Measurements from ENCODE around the gene SOX5. TPM values are rescaled to one million over a fixed set of nuclear protein-coding genes. Genes with fewer than 3 reads are reported as not detected.
"Not testable (repeated sequence)": the region's sequence is repeated elsewhere in the genome, so short reads cannot be mapped to it uniquely, and the experiment has no call there.

The SOX5 gene
- total RNA-seq, 1 donor from 2014 or later, result 2.1 TPM

GRCh38 chr12:23851602-23852001 lies 97.9 kb downstream of the SOX5 start:
- H3K36me3 Mint-ChIP-seq (ENCODE audit: low read depth), result no peaks in the 10 kb centered on the region
- no peaks in the 10 kb centered on the region for H3K9me3 Mint-ChIP-seq

GRCh38 chr12:23847857-23848256 lies 101.6 kb downstream of the SOX5 start:
- Mint-ChIP-seq H3K4me3 (no peak overlapping the region), H3K36me3 (ENCODE audit: low read depth) (no peaks in the 10 kb centered on the region), H3K4me1 (no peaks in the 10 kb centered on the region), H3K27ac (no peak overlapping the region), H3K9me3 (no peaks in the 10 kb centered on the region), H3K27me3 (no peaks in the 10 kb centered on the region)
- DNase-seq, result no peak
- intact Hi-C loops (cut with micrococcal nuclease), result no loop called here

More at GRCh38 chr12:23851602-23852001, 97.9 kb downstream of the SOX5 start:
- H3K27ac Mint-ChIP-seq, result no peak overlapping the region
- H3K4me1 Mint-ChIP-seq, result no peaks in the 10 kb centered on the region
- no peaks in the 10 kb centered on the region for H3K27me3 Mint-ChIP-seq
- intact Hi-C loops (cut with micrococcal nuclease), result no loop called here
- no peak overlapping the region for H3K4me3 Mint-ChIP-seq
- DNase-seq, result no peak

GRCh38 chr12:23843958-23844357 lies 105.5 kb downstream of the SOX5 start:
- no peaks in the 10 kb centered on the region for H3K27me3 Mint-ChIP-seq
- intact Hi-C loops (cut with micrococcal nuclease), result no loop called here
- no peak overlapping the region for H3K27ac Mint-ChIP-seq
- H3K9me3 Mint-ChIP-seq, result no peaks in the 10 kb centered on the region
- H3K36me3 Mint-ChIP-seq (ENCODE audit: low read depth), result no peaks in the 10 kb centered on the region
- no peak overlapping the region for H3K4me3 Mint-ChIP-seq
- DNase-seq, result no peak
- H3K4me1 Mint-ChIP-seq, result no peaks in the 10 kb centered on the region

GRCh38 chr12:23834076-23834475 lies 115.4 kb downstream of the SOX5 start:
- Mint-ChIP-seq H3K27ac (no peak overlapping the region), H3K27me3 (no peaks in the 10 kb centered on the region), H3K4me3 (no peak overlapping the region), H3K9me3 (no peaks in the 10 kb centered on the region), H3K36me3 (ENCODE audit: low read depth) (no peaks in the 10 kb centered on the region), H3K4me1 (no peaks in the 10 kb centered on the region)
- no peak for DNase-seq
- intact Hi-C loops (cut with micrococcal nuclease), result no loop called here

GRCh38 chr12:23831739-23832138 lies 117.7 kb downstream of the SOX5 start:
- Mint-ChIP-seq H3K27me3 (no peaks in the 10 kb centered on the region), H3K4me3 (no peak overlapping the region), H3K9me3 (no peaks in the 10 kb centered on the region), H3K36me3 (ENCODE audit: low read depth) (no peaks in the 10 kb centered on the region), H3K27ac (no peak overlapping the region), H3K4me1 (no peaks in the 10 kb centered on the region)
- intact Hi-C loops (cut with micrococcal nuclease), result no loop called here
- DNase-seq, result no peak

GRCh38 chr12:23830210-23830609 lies 119.3 kb downstream of the SOX5 start:
- H3K4me1 Mint-ChIP-seq, result no peaks in the 10 kb centered on the region
- intact Hi-C loops (cut with micrococcal nuclease), result no loop called here
- H3K27ac Mint-ChIP-seq, result no peak overlapping the region
- DNase-seq, result no peak
- no peaks in the 10 kb centered on the region for H3K27me3 Mint-ChIP-seq
- no peak overlapping the region for H3K4me3 Mint-ChIP-seq
- no peaks in the 10 kb centered on the region for H3K36me3 Mint-ChIP-seq (ENCODE audit: low read depth)
- H3K9me3 Mint-ChIP-seq, result no peaks in the 10 kb centered on the region

GRCh38 chr12:23827353-23827752 lies 122.1 kb downstream of the SOX5 start:
- H3K27me3 Mint-ChIP-seq, result no peaks in the 10 kb centered on the region
- H3K36me3 Mint-ChIP-seq (ENCODE audit: low read depth), result no peaks in the 10 kb centered on the region
- H3K4me1 Mint-ChIP-seq, result no peaks in the 10 kb centered on the region
- intact Hi-C loops (cut with micrococcal nuclease), result no loop called here
- H3K27ac Mint-ChIP-seq, result no peak overlapping the region
- H3K4me3 Mint-ChIP-seq, result no peak overlapping the region
- no peaks in the 10 kb centered on the region for H3K9me3 Mint-ChIP-seq
- no peak for DNase-seq

- H3K27me3 Mint-ChIP-seq; H3K36me3 Mint-ChIP-seq (ENCODE audit: low read depth); H3K4me3 Mint-ChIP-seq; intact Hi-C loops (cut with micrococcal nuclease); H3K27ac Mint-ChIP-seq; DNase-seq; H3K9me3 Mint-ChIP-seq; H3K4me1 Mint-ChIP-seq: not testable (repeated sequence)
Measured at GRCh38 chr12:23825124-23825523, 124.3 kb downstream of the SOX5 start.

- H3K4me1 Mint-ChIP-seq, result no peaks in the 10 kb centered on the region
- intact Hi-C loops (cut with micrococcal nuclease), result no loop called here
- DNase-seq, result no peak
- no peaks in the 10 kb centered on the region for H3K27me3 Mint-ChIP-seq
- H3K36me3 Mint-ChIP-seq (ENCODE audit: low read depth), result no peaks in the 10 kb centered on the region
- H3K9me3 Mint-ChIP-seq, result no peaks in the 10 kb centered on the region
- H3K27ac Mint-ChIP-seq, result no peak overlapping the region
- no peak overlapping the region for H3K4me3 Mint-ChIP-seq
Measured at GRCh38 chr12:23824358-23824757, 125.1 kb downstream of the SOX5 start.

GRCh38 chr12:23822883-23823282 lies 126.6 kb downstream of the SOX5 start:
- H3K9me3 Mint-ChIP-seq; intact Hi-C loops (cut with micrococcal nuclease); H3K27ac Mint-ChIP-seq; H3K36me3 Mint-ChIP-seq (ENCODE audit: low read depth); H3K4me3 Mint-ChIP-seq; H3K4me1 Mint-ChIP-seq; H3K27me3 Mint-ChIP-seq; DNase-seq: not testable (repeated sequence)

GRCh38 chr12:23817345-23817744 lies 132.1 kb downstream of the SOX5 start:
- Mint-ChIP-seq H3K27ac (no peak overlapping the region), H3K4me3 (no peak overlapping the region), H3K36me3 (ENCODE audit: low read depth) (no peaks in the 10 kb centered on the region), H3K4me1 (no peaks in the 10 kb centered on the region), H3K9me3 (no peaks in the 10 kb centered on the region), H3K27me3 (no peaks in the 10 kb centered on the region)
- intact Hi-C loops (cut with micrococcal nuclease), result no loop called here
- DNase-seq, result no peak

GRCh38 chr12:23816394-23816851 lies 133.0 kb downstream of the SOX5 start:
- DNase-seq, result no peak
- Mint-ChIP-seq H3K4me1 (no peaks in the 10 kb centered on the region), H3K4me3 (no peak overlapping the region), H3K27me3 (no peaks in the 10 kb centered on the region), H3K27ac (no peak overlapping the region), H3K9me3 (no peaks in the 10 kb centered on the region), H3K36me3 (ENCODE audit: low read depth) (no peaks in the 10 kb centered on the region)
- intact Hi-C loops (cut with micrococcal nuclease), result no loop called here

- Mint-ChIP-seq H3K27me3 (no peaks in the 10 kb centered on the region), H3K4me3 (no peak overlapping the region), H3K36me3 (ENCODE audit: low read depth) (no peaks in the 10 kb centered on the region), H3K27ac (no peak overlapping the region), H3K9me3 (no peaks in the 10 kb centered on the region), H3K4me1 (no peaks in the 10 kb centered on the region)
- DNase-seq, result no peak
- intact Hi-C loops (cut with micrococcal nuclease), result no loop called here
Measured at GRCh38 chr12:23815810-23816209, 133.7 kb downstream of the SOX5 start.

- intact Hi-C loops (cut with micrococcal nuclease), result no loop called here
Measured at GRCh38 chr12:23813206-23813605, 136.3 kb downstream of the SOX5 start.

GRCh38 chr12:23810329-23810902 lies 139.1 kb downstream of the SOX5 start:
- no peak for DNase-seq

More at GRCh38 chr12:23813206-23813605, 136.3 kb downstream of the SOX5 start:
- H3K27ac Mint-ChIP-seq, result no peak overlapping the region
- no peaks in the 10 kb centered on the region for H3K36me3 Mint-ChIP-seq (ENCODE audit: low read depth)
- no peak overlapping the region for H3K4me3 Mint-ChIP-seq
- H3K4me1 Mint-ChIP-seq, result no peaks in the 10 kb centered on the region
- DNase-seq, result no peak
- no peaks in the 10 kb centered on the region for H3K27me3 Mint-ChIP-seq
- H3K9me3 Mint-ChIP-seq, result no peaks in the 10 kb centered on the region

More at GRCh38 chr12:23810329-23810902, 139.1 kb downstream of the SOX5 start:
- Mint-ChIP-seq H3K4me1 (no peaks in the 10 kb centered on the region), H3K36me3 (ENCODE audit: low read depth) (no peaks in the 10 kb centered on the region), H3K9me3 (no peaks in the 10 kb centered on the region), H3K4me3 (no peak overlapping the region), H3K27ac (no peak overlapping the region), H3K27me3 (no peaks in the 10 kb centered on the region)
- intact Hi-C loops (cut with micrococcal nuclease), result no loop called here

All from activated CD4-positive, alpha-beta T cell treated with anti-CD3 and anti-CD28 coated beads, Interleukin-2, amount 10 ng/mL, durations not matched to agents 24 days and 14 days (primary cell).